ENCODE measurements around the gene CDY2A. TPM values are rescaled to one million over a fixed set of nuclear protein-coding genes. Genes with fewer than 3 reads are reported as not detected.
"Not testable (repeated sequence)": the region's sequence is repeated elsewhere in the genome, so short reads cannot be mapped to it uniquely, and the experiment has no call there.

CDY2A gene
- total RNA-seq, 1 donor from 2014 or later = not detected

GRCh38 chrY:18073464-18073863 lies 47.9 kb downstream of the CDY2A start:
- intact Hi-C loops (cut with micrococcal nuclease); H3K27ac Mint-ChIP-seq; H3K4me1 Mint-ChIP-seq (ENCODE audit: low read depth); H3K4me3 Mint-ChIP-seq (ENCODE audit: low read depth); H3K36me3 Mint-ChIP-seq (ENCODE audit: low read depth); H3K27me3 Mint-ChIP-seq (ENCODE audit: low read depth); DNase-seq (ENCODE audit: low spot score); H3K9me3 Mint-ChIP-seq: not testable (repeated sequence)

Other genes with a start within 250 kb of the CDY2A start
- gene CDY2B, start 145.6 kb upstream of the CDY2A start, total RNA-seq = not detected in 2 replicates

Measured in activated T-helper 2 cell treated with anti-CD3 and anti-CD28 coated beads, Interferon-gamma antibody, Interleukin-2, Interleukin-4, amounts not matched to agents 10 μg/mL and 5 μg/mL and 100 μg/mL, durations not matched to agents 14 hours and 24 hours and 36 hours (primary cell).